HepG2 (cell line): ENCODE measurements around the gene HOXA6. TPM values are rescaled to one million over a fixed set of nuclear protein-coding genes. Genes with fewer than 3 reads are reported as not detected.

Experiments used
- ATAC-seq: fragments of 200-7000 bp; cut with Tn5 transposase; 3 replicates; pipeline ENCODE4 v1.9.1; 2020; ENCODE audit warnings: mild to moderate bottlenecking, moderate library complexity
- BruUV-seq: library from RNA; stranded (reverse); fragments of 400-500 nt; replicated peaks from 2 replicates; lab custom pipeline; 2021; lab: Mats Ljungman, UMichigan
- CTCF ChIA-PET: fragments of 300-600 bp; formaldehyde crosslinking; extraction: SDS; loops from one replicate; lab custom pipeline; 2021; ENCODE audit warnings: low total read pairs, inconsistent platforms, low intra/inter-chr PET ratio; lab: Yijun Ruan, JAX
- POLR2A ChIA-PET: fragments of 350-600 bp; sonication (Branson Sonifier 250); formaldehyde crosslinking; loops from one replicate; lab custom pipeline; 2020; ENCODE audit warnings: antibody characterized with exemption, inconsistent platforms; lab: Yijun Ruan, JAX
- DNase-seq: peaks from one replicate; pipeline ENCODE4 v3.0.0-alpha.2; 2015; ENCODE audit warnings: low spot score
- FAIRE-seq: peaks from 3 replicates; lab custom pipeline; 2011; peaks lifted over from hg19 to GRCh38; lab: Jason Lieb, UNC
- H2AFZ ChIP-seq: one replicate; pipeline ENCODE4 v1.6.1; 2011; ENCODE audit warnings: low read length, inconsistent platforms
- H3K27ac ChIP-seq: fragments of 300-600 bp; 3 replicates; pipeline ENCODE4 v1.8.0; 2011; ENCODE audit warnings: mixed run types, mild to moderate bottlenecking, mixed read lengths, low read length, inconsistent platforms; ENCODE audit not compliant: insufficient read depth; ENCODE audit errors: extremely low read length
- H3K27me3 ChIP-seq, 2 experiments: fragments of 200-600 bp in 1 of 2; 2 replicates in 1 of 2; 3 replicates in 1 of 2; pipeline versions ENCODE4 v1.6.0 to v1.8.0; 2011; ENCODE audit warnings: low read length in 2 of 2, mild to moderate bottlenecking in 2 of 2, moderate library complexity in 2 of 2, inconsistent platforms in 1 of 2; ENCODE audit not compliant: insufficient read depth in 2 of 2, control insufficient read depth in 1 of 2
- H3K36me3 ChIP-seq, 2 experiments: fragments of 200-600 bp in 1 of 2; replicated peaks in 1 of 2; 2 replicates in 1 of 2; 3 replicates in 1 of 2; pipeline versions ENCODE4 v1.5.1 to v1.8.0; 2011; ENCODE audit warnings: low read length in 2 of 2, inconsistent platforms in 1 of 2; ENCODE audit not compliant: insufficient read depth in 2 of 2, control insufficient read depth in 1 of 2
- H3K4me1 ChIP-seq: 2 replicates; pipeline ENCODE4 v1.5.1; 2012; ENCODE audit warnings: low read length, inconsistent platforms; ENCODE audit not compliant: insufficient read depth
- H3K4me2 ChIP-seq: 2 replicates; pipeline ENCODE4 v1.6.0; 2011; ENCODE audit warnings: low read depth, low read length, inconsistent platforms
- H3K4me3 ChIP-seq, 3 experiments: fragments of 200-600 bp in 1 of 3; sonication (generic), shearing (Covaris generic) in 1 of 3; replicated peaks in 1 of 3; 2 replicates each; pipeline ENCODE4 v1.5.1; 2011 to 2016; ENCODE audit warnings: low read length in 3 of 3, inconsistent platforms in 2 of 3, low read depth in 2 of 3, mild to moderate bottlenecking in 2 of 3, control low read depth in 1 of 3, mixed read lengths in 1 of 3; ENCODE audit not compliant: insufficient read depth in 1 of 3
- H3K79me2 ChIP-seq: one replicate; pipeline ENCODE4 v1.6.1; 2011; ENCODE audit warnings: low read length, inconsistent platforms; ENCODE audit not compliant: insufficient read depth
- H3K9ac ChIP-seq: 2 replicates; pipeline ENCODE4 v1.6.0; 2011; ENCODE audit warnings: mild to moderate bottlenecking, low read depth, low read length, inconsistent platforms; ENCODE audit not compliant: insufficient read depth
- H3K9me3 ChIP-seq: 2 replicates; pipeline ENCODE4 v1.5.1; 2012; ENCODE audit warnings: mild to moderate bottlenecking, low read length
- H4K20me1 ChIP-seq: 2 replicates; pipeline ENCODE4 v1.6.0; 2011; ENCODE audit warnings: inconsistent platforms, mild to moderate bottlenecking, low read length, moderate library complexity; ENCODE audit not compliant: insufficient read depth
- JUN ChIP-seq: sonication (generic); formaldehyde crosslinking; IDR thresholded peaks from 2 replicates; pipeline ENCODE4 v1.4.0; 2020; ENCODE audit warnings: mild to moderate bottlenecking, missing genetic modification reagents
- JUNB ChIP-seq: sonication (generic); formaldehyde crosslinking; IDR thresholded peaks from 2 replicates; pipeline ENCODE4 v1.8.0; 2022; ENCODE audit warnings: missing genetic modification reagents, mild to moderate bottlenecking, borderline replicate concordance
- JUND ChIP-seq: sonication (generic); formaldehyde crosslinking; IDR thresholded peaks from 2 replicates; pipeline ENCODE4 v1.8.0; 2022; ENCODE audit warnings: mild to moderate bottlenecking, missing genetic modification reagents
- KDM1A ChIP-seq: IDR thresholded peaks from 2 replicates; pipeline ENCODE4 v1.6.1; 2016; ENCODE audit warnings: missing compliant biosample characterization
- RARA ChIP-seq: IDR thresholded peaks from 2 replicates; pipeline ENCODE4 v1.6.1; 2016; ENCODE audit warnings: missing genetic modification reagents, missing compliant biosample characterization
- ZNF839 ChIP-seq: sonication (generic); formaldehyde crosslinking; IDR thresholded peaks from 2 replicates; pipeline ENCODE4 v1.4.0; 2020; ENCODE audit warnings: missing genetic modification reagents, mild to moderate bottlenecking, borderline replicate concordance
- WGBS: methylation state at CpG from one replicate; pipeline ENCODE4 v1.1.6; 2017; ENCODE audit warnings: low lambda C conversion rate; 5-methylcytosine and 5-hydroxymethylcytosine counted together
- in situ Hi-C: cut with HindIII; loops from 2 replicates; pipeline ENCODE4 v1.10.0; 2017; ENCODE audit warnings: low pct_unique_long_range_greater_than_20kb; ENCODE audit not compliant: extremely low pct_ligation_motif_present
- intact Hi-C: fragments of 100-400 bp; cut with micrococcal nuclease; formaldehyde crosslinking; loops from one replicate; pipeline ENCODE4 v1.10.0; 2022; ENCODE audit not compliant: unreplicated experiment
- polyA plus RNA-seq, 8 experiments: library from polyadenylated mRNA; depleted of rRNA in 3 of 8; stranded (reverse) in 7 of 8; unstranded in 1 of 8; fragments of >200 nt; fragmentation: Illumina TruSeq in 4 of 8; extraction: Trizol in 4 of 8; gene quantifications; 2 replicates each; pipeline versions ENCODE4 v1.2.1 to v1.2.3, GENCODE V29; 2011 to 2016; ENCODE audit warnings: low read depth in 4 of 8, missing spikeins in 1 of 8, mixed read lengths in 1 of 8; ENCODE audit not compliant: insufficient read depth in 1 of 8
- total RNA-seq, 5 experiments: library from RNA; depleted of rRNA; stranded (reverse); fragments of >200 nt; fragmentation: Illumina TruSeq; extraction: Trizol; gene quantifications; 2 replicates each; pipeline ENCODE4 v1.2.3, GENCODE V29; 2016; ENCODE audit warnings: low read depth in 1 of 5
- TF ChIP-seq, protein P1 (sequence below): fragments of 450-650 bp; IDR thresholded peaks from 2 replicates; pipeline ENCODE4 v1.6.1; 2016
- TF ChIP-seq, protein P2 (sequence below), 2 experiments: IDR thresholded peaks; 2 replicates each; pipeline ENCODE4 v1.6.1; 2011 to 2012; ENCODE audit warnings: low read length in 2 of 2, borderline replicate concordance in 1 of 2, low read depth in 1 of 2, mild to moderate bottlenecking in 1 of 2, moderate library complexity in 1 of 2
- TF ChIP-seq, protein P3 (sequence below): IDR thresholded peaks from 2 replicates; pipeline ENCODE4 v1.6.1; 2018; ENCODE audit warnings: missing genetic modification reagents
- TF ChIP-seq, protein P4 (sequence below): sonication (generic); formaldehyde crosslinking; IDR thresholded peaks from 2 replicates; pipeline ENCODE4 v1.9.0; 2021; ENCODE audit warnings: missing genetic modification reagents, mild to moderate bottlenecking, borderline replicate concordance

The HOXA6 gene
- total and polyA plus RNA-seq, 2 of the 13 experiments (the other 11 are each of a cell fraction or from before 2014, with no cell fraction given), result 1.3 to 1.5 TPM

DNA sequence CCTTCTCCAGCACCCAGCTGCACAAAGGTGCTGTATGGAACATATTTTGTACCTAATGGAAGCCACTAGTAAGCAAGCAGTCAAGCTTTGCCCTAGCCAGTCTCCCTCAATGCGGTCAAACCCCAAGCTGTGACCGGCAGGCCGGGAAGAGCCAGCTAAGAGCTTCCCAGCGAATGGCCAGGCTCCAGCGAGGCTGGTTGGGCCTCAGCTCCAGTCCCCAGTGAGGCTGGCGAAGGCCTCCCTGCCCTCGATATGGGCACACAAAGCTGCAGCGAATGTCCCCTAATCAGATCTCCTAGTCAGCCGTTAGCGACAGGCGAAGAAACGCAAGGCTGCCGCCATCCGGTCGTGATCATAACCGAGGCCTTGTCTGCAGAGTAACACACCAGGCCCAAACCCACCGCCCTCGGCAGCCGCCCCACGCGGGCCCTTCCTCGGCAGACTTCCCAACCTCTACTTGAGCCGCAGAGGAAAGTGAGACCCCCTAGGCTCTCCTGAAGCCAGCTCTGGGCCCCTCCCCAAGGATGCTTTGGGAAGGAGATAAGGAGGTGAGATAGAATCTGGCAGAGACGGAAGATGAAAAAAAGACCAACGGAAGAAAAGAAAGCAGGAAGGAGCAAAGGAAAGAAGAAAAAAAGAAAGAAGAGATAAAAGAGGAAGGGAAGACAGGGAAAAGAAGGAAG lies 20.8 kb upstream of the HOXA6 start:
- ATAC-seq (no peak), FAIRE-seq (no peak), DNase-seq (no peak)
- WGBS, result 82% methylated on average over 20 of the region's 25 CpGs
- peaks cover 2 to 65% of the 10 kb centered on the region in 2 experiments for H3K27me3 ChIP-seq
- ChIA-PET CTCF (no interaction called here), POLR2A (no interaction called here)
- H3K9me3 ChIP-seq, result no peaks in the 10 kb centered on the region
- H4K20me1 ChIP-seq, result no peaks in the 10 kb centered on the region
- intact Hi-C loops, result no loop called here
- H3K4me1 ChIP-seq, result peaks cover 18% of the 10 kb centered on the region
- BruUV-seq, result no TSS peak
- TF ChIP-seq, protein P1, sequence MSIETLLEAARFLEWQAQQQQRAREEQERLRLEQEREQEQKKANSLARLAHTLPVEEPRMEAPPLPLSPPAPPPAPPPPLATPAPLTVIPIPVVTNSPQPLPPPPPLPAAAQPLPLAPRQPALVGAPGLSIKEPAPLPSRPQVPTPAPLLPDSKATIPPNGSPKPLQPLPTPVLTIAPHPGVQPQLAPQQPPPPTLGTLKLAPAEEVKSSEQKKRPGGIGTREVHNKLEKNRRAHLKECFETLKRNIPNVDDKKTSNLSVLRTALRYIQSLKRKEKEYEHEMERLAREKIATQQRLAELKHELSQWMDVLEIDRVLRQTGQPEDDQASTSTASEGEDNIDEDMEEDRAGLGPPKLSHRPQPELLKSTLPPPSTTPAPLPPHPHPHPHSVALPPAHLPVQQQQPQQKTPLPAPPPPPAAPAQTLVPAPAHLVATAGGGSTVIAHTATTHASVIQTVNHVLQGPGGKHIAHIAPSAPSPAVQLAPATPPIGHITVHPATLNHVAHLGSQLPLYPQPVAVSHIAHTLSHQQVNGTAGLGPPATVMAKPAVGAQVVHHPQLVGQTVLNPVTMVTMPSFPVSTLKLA, result no peak
- TF ChIP-seq ZNF839 (CRISPR knock-in tag) (no peak), RARA (CRISPR knock-in tag) (no peak), JUND (CRISPR knock-in tag) (no peak), JUN (CRISPR knock-in tag) (no peak), KDM1A (CRISPR knock-in tag) (no peak), JUNB (CRISPR knock-in tag) (no peak)
- TF ChIP-seq, protein P2, sequence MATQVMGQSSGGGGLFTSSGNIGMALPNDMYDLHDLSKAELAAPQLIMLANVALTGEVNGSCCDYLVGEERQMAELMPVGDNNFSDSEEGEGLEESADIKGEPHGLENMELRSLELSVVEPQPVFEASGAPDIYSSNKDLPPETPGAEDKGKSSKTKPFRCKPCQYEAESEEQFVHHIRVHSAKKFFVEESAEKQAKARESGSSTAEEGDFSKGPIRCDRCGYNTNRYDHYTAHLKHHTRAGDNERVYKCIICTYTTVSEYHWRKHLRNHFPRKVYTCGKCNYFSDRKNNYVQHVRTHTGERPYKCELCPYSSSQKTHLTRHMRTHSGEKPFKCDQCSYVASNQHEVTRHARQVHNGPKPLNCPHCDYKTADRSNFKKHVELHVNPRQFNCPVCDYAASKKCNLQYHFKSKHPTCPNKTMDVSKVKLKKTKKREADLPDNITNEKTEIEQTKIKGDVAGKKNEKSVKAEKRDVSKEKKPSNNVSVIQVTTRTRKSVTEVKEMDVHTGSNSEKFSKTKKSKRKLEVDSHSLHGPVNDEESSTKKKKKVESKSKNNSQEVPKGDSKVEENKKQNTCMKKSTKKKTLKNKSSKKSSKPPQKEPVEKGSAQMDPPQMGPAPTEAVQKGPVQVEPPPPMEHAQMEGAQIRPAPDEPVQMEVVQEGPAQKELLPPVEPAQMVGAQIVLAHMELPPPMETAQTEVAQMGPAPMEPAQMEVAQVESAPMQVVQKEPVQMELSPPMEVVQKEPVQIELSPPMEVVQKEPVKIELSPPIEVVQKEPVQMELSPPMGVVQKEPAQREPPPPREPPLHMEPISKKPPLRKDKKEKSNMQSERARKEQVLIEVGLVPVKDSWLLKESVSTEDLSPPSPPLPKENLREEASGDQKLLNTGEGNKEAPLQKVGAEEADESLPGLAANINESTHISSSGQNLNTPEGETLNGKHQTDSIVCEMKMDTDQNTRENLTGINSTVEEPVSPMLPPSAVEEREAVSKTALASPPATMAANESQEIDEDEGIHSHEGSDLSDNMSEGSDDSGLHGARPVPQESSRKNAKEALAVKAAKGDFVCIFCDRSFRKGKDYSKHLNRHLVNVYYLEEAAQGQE (IDR thresholded peaks at IDR 0.05; ENCODE audit: borderline replicate concordance in 1 of 2, low read depth in 1 of 2, low read length in 2 of 2), result no peak
- TF ChIP-seq, protein P3, sequence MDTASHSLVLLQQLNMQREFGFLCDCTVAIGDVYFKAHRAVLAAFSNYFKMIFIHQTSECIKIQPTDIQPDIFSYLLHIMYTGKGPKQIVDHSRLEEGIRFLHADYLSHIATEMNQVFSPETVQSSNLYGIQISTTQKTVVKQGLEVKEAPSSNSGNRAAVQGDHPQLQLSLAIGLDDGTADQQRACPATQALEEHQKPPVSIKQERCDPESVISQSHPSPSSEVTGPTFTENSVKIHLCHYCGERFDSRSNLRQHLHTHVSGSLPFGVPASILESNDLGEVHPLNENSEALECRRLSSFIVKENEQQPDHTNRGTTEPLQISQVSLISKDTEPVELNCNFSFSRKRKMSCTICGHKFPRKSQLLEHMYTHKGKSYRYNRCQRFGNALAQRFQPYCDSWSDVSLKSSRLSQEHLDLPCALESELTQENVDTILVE, result no peak
- TF ChIP-seq, protein P4, sequence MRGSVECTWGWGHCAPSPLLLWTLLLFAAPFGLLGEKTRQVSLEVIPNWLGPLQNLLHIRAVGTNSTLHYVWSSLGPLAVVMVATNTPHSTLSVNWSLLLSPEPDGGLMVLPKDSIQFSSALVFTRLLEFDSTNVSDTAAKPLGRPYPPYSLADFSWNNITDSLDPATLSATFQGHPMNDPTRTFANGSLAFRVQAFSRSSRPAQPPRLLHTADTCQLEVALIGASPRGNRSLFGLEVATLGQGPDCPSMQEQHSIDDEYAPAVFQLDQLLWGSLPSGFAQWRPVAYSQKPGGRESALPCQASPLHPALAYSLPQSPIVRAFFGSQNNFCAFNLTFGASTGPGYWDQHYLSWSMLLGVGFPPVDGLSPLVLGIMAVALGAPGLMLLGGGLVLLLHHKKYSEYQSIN (CRISPR knock-in tag), result no peak
- H3K79me2 ChIP-seq, result no peaks in the 10 kb centered on the region
- in situ Hi-C loops, result loop anchor here (25.0 kb wide), 1 partner anchor 1081 kb away; no protein-coding TSS in a partner anchor
- H3K27ac ChIP-seq, result no peak overlapping the region
- no peak overlapping the region for H2AFZ ChIP-seq
- no peaks in the 10 kb centered on the region for H3K36me3 ChIP-seq
- no peak overlapping the region for H3K9ac ChIP-seq
- no peak overlapping the region for H3K4me2 ChIP-seq
- no peak overlapping the region for H3K4me3 ChIP-seq
